Gastrocnemius medialis (tissue), 4 donors: ENCODE measurements around the gene NAT9.

Source experiments
- CTCF ChIP-seq, 5 experiments: fragments of 450-650 bp in 3 of 5; fragments of 200-600 bp in 2 of 5; sonication (generic) in 2 of 5; IDR thresholded peaks in 4 of 5; conservative IDR thresholded peaks in 1 of 5; 1 replicate in 4 of 5; 2 replicates in 1 of 5; pipeline ENCODE4 v1.5.1; 2016 to 2019; ENCODE audit warnings: antibody characterized with exemption in 5 of 5, mild to moderate bottlenecking in 3 of 5, moderate library complexity in 3 of 5
- POLR2A ChIP-seq, 2 donors: fragments of 450-650 bp; IDR thresholded peaks; one replicate each; pipeline ENCODE4 v1.6.1; 2017; ENCODE audit warnings: antibody characterized with exemption in 2 of 2, mild to moderate bottlenecking in 2 of 2, moderate library complexity in 2 of 2

GRCh38 chr17:74760404-74761105, 15.6 kb downstream of the NAT9 start:
- TF ChIP-seq CTCF (IDR thresholded peaks at IDR 0.05 in 4 of 5, conservative IDR thresholded peaks at IDR 0.05 in 1 of 5) (no peak), POLR2A (IDR thresholded peaks at IDR 0.05) (no peak)
